Measurements from ENCODE around the gene RPUSD2. TPM values are rescaled to one million over a fixed set of nuclear protein-coding genes. Genes with fewer than 3 reads are reported as not detected.
A peak's percentile ranks its signal among the peaks of the same experiment; 100 is the strongest.

The RPUSD2 gene, protein sequence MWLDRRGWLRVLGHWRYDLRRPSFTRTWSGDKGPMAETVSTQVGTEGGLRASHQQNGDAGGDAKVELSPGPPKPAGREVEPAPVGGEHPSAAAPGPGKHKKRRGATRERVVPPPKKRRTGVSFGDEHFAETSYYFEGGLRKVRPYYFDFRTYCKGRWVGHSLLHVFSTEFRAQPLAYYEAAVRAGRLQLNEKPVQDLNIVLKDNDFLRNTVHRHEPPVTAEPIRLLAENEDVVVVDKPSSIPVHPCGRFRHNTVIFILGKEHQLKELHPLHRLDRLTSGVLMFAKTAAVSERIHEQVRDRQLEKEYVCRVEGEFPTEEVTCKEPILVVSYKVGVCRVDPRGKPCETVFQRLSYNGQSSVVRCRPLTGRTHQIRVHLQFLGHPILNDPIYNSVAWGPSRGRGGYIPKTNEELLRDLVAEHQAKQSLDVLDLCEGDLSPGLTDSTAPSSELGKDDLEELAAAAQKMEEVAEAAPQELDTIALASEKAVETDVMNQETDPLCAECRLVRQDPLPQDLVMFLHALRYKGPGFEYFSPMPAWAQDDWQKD
- total RNA-seq: 10 to 100 TPM; 14.3 to 19.0 TPM

DNA sequence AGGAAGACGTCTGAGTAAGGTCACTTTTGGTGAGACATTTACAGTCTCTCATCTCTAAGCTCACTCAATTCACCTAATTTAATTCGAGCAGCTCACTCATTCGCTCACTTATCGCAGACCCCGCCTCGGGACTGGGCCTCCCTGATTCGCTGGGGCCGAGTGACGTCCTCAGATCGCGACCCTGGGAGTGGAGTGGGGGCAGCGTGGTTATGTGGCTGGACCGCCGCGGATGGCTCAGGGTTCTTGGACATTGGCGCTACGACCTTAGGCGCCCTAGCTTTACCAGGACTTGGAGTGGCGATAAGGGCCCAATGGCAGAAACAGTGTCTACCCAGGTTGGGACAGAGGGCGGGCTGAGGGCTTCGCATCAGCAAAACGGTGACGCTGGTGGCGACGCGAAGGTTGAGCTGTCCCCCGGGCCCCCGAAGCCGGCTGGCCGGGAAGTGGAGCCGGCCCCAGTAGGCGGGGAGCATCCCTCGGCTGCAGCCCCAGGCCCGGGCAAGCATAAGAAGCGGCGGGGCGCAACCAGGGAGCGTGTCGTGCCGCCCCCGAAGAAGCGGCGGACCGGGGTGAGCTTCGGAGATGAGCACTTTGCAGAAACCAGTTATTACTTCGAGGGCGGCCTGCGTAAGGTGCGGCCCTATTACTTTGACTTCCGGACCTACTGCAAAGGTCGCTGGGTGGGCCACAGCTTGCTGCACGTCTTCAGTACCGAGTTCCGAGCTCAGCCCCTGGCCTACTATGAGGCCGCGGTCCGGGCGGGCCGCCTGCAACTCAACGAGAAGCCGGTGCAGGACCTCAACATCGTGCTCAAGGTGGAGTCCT is at the start of gene RPUSD2:
Gene RPUSD2 (plus strand): TSS at position 171 of the 825 bp plus-strand sequence. CDS start 39 bp downstream, at position 210.
- no peaks in the 10 kb centered on the region for H3K27me3 Mint-ChIP-seq
- H3K4me3 Mint-ChIP-seq: peak within 1 kb of the TSS; percentile 93
- no peaks in the 10 kb centered on the region for H3K36me3 Mint-ChIP-seq
- H3K27ac Mint-ChIP-seq: peak within 1 kb of the TSS; percentile 90 to 93
- H3K4me1 Mint-ChIP-seq (ENCODE audit: low read depth in 2 of 2): peaks cover 32 to 34% of the 10 kb centered on the region in 2 donors
- no peaks in the 10 kb centered on the region for H3K9me3 Mint-ChIP-seq
- ATAC-seq: peak; percentile 81 to 85
- DNase-seq (ENCODE audit: low spot score): peak; percentile 94

DNA sequence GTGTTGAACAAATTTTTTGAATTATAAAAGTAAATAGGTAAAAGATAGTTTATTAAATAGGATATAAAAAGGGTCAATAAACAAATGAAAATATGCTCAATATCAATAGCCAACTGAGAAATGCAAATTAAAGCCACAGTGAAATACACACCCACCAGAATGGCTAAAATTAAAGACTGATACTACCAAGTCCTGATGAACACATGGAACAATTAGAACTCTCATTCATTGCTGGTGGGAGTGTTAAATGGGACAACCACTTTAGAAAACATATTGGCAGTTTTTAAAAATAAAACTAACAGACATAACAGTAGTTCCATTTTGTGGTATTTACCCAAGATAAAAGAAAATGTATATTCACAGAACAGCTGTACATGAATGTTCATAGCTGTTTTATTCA is 45.5 kb upstream of the RPUSD2 start:
- ATAC-seq (no peak), DNase-seq (ENCODE audit: low spot score) (no peak)
- H3K4me3 Mint-ChIP-seq: no peak overlapping the region
- no peaks in the 10 kb centered on the region for H3K9me3 Mint-ChIP-seq
- H3K36me3 Mint-ChIP-seq: no peaks in the 10 kb centered on the region
- H3K27ac Mint-ChIP-seq: no peak overlapping the region
- peaks cover 0 to 5% of the 10 kb centered on the region in 2 donors for H3K4me1 Mint-ChIP-seq (ENCODE audit: low read depth in 2 of 2)
- no peaks in the 10 kb centered on the region for H3K27me3 Mint-ChIP-seq

DNA sequence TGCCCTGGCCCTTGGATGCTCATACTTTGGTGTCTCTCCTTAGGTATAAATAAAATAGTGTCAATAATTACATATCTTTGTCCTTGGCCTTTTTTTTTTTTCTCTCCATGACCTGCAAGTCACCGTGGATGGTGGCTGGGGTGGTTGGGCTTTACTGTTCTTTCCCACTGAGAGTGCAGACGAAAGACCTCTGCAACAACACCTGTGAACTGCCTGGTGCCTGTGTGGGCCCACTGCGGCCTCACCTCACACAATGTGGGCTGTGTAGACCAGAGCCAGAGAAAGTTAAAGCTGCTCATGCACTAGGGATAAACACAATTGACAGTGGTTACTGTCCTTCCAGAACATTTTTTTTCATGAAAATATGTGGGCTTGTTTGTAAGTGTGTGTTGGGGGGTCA is 43.2 kb upstream of the RPUSD2 start:
- no peaks in the 10 kb centered on the region for H3K36me3 Mint-ChIP-seq
- H3K9me3 Mint-ChIP-seq: no peaks in the 10 kb centered on the region
- no peak overlapping the region for H3K4me3 Mint-ChIP-seq
- no peak for DNase-seq (ENCODE audit: low spot score)
- no peaks in the 10 kb centered on the region for H3K27me3 Mint-ChIP-seq
- no peaks in the 10 kb centered on the region for H3K4me1 Mint-ChIP-seq (ENCODE audit: low read depth in 2 of 2)
- ATAC-seq: no peak
- H3K27ac Mint-ChIP-seq: no peak overlapping the region

DNA sequence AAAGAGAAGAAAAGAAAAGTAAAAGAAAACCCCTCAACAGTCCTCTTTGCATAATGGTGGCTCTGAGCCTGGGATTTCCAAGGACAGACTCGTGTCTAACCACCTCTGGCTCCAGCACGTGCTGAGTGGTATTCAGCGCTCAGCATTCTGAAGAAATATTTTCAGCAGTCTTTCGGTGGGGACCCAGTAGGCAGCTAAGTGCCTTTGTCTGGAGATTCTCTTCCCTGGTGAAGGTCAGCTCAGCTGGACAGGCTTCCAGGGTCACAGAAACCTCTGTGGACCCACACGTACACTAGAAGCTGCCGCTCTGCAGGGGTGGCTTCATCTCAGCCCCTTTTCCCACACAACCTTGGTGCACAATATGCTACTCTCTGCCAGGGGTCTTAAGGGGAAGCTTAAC is 40.3 kb upstream of the RPUSD2 start:
- no peaks in the 10 kb centered on the region for H3K4me1 Mint-ChIP-seq (ENCODE audit: low read depth in 2 of 2)
- ATAC-seq: no peak
- no peaks in the 10 kb centered on the region for H3K9me3 Mint-ChIP-seq
- H3K36me3 Mint-ChIP-seq: no peaks in the 10 kb centered on the region
- no peak for DNase-seq (ENCODE audit: low spot score)
- no peak overlapping the region for H3K4me3 Mint-ChIP-seq
- no peak overlapping the region for H3K27ac Mint-ChIP-seq
- H3K27me3 Mint-ChIP-seq: no peaks in the 10 kb centered on the region

DNA sequence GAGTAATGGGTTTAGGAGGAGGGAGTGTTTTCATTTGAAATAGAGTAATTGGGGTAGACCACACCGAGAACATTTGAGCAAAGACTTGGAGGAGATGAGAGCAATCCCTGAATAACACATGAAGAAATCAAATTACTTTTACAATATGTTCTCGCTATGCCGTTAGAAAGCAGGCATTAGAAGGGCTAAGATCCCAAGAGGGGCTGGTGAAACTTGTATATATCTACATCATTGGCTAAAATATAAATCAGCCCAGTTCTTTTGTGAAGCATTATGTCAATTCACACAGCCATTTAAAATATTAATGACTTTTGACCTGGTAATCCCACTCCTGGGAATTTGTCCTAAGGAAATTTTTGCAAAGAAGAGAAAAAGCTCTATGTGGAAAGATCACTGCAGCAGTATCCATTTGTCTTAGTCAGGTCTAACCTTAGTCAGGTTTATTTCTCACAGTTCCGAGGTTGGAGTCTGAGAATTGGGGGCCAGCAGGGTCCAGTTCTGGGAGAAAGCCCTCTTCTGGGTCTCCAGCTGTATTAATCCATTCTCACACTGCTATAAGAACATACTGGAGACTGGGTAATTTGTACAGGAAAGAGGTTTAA is 35.2 kb upstream of the RPUSD2 start:
- peaks cover 6% of the 10 kb centered on the region for H3K36me3 Mint-ChIP-seq
- H3K4me3 Mint-ChIP-seq: no peak overlapping the region
- no peaks in the 10 kb centered on the region for H3K27me3 Mint-ChIP-seq
- H3K9me3 Mint-ChIP-seq: no peaks in the 10 kb centered on the region
- no peak overlapping the region for H3K27ac Mint-ChIP-seq
- ATAC-seq (no peak), DNase-seq (ENCODE audit: low spot score) (no peak)
- no peaks in the 10 kb centered on the region for H3K4me1 Mint-ChIP-seq (ENCODE audit: low read depth in 2 of 2)

DNA sequence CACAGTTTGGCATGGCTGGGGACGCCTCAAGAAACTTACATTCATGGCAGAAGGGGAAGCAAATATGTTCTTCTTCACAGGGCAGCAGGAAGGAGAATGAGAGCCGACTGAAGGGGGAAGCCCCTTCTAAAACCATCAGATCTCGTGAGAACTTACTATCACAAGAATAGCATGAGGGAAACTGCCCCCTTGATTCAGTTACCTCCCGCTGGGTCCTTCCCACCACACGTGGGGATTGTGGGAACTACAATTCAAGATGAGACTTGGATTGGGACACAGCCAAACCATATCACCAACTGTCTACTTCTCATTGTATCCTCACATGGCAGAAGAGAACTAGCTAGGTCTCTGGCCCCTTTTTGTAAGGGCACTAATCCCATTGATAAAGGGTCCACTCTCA is 34.7 kb upstream of the RPUSD2 start:
- H3K4me1 Mint-ChIP-seq (ENCODE audit: low read depth in 2 of 2): peaks cover 0 to 3% of the 10 kb centered on the region in 2 donors
- H3K4me3 Mint-ChIP-seq: no peak overlapping the region
- no peaks in the 10 kb centered on the region for H3K9me3 Mint-ChIP-seq
- no peak for ATAC-seq
- no peak for DNase-seq (ENCODE audit: low spot score)
- no peak overlapping the region for H3K27ac Mint-ChIP-seq
- peaks cover 6% of the 10 kb centered on the region for H3K36me3 Mint-ChIP-seq
- H3K27me3 Mint-ChIP-seq: no peaks in the 10 kb centered on the region

DNA sequence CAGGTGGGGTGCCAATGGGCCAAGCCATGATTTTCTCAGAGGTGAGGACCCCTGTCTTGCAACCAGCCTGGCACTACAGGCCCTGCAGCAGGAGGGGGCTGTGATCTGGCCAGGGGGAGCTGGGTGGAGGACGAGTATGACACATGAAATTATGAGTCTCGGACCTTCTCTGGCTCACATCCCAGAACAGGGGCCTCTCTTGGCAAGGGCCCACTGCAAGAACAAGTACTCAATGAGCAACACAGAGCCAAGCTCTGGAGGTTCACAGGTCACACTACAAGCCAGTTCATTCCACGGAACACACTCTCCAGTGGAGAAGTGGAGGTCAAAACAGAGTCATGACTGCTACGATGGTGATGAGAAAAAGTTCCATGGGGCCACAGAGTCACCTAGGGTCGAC is 32.6 kb upstream of the RPUSD2 start:
- no peak for DNase-seq (ENCODE audit: low spot score)
- Mint-ChIP-seq H3K4me3 (no peak overlapping the region), H3K27me3 (no peaks in the 10 kb centered on the region), H3K9me3 (no peaks in the 10 kb centered on the region), H3K4me1 (ENCODE audit: low read depth in 2 of 2) (peaks cover 0 to 3% of the 10 kb centered on the region in 2 donors), H3K36me3 (peaks cover 6% of the 10 kb centered on the region), H3K27ac (no peak overlapping the region)
- no peak for ATAC-seq

DNA sequence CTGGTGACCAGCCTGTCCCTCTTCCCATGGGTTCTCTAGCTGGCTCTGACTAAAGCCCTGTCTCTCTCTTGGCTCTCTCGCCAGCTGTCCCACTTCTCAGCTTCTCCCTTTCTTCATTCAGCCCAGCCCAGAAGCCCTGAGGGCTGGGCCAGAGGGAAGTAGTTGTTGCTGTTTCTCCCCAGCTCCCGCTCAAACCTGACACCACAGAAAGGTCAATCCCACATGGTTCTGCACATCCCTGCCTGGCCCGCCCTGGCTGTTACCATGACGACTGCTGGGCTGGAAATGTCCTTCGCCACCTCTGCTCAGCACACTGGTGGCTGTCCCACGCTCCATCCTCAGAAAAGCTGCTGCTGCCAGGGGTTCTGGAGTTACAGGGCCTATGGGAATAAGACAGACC is 30.1 kb upstream of the RPUSD2 start:
- Mint-ChIP-seq H3K9me3 (no peaks in the 10 kb centered on the region), H3K36me3 (peaks cover 6% of the 10 kb centered on the region), H3K27me3 (no peaks in the 10 kb centered on the region), H3K4me1 (ENCODE audit: low read depth in 2 of 2) (peaks cover 0 to 5% of the 10 kb centered on the region in 2 donors), H3K4me3 (no peak overlapping the region), H3K27ac (no peak overlapping the region)
- ATAC-seq (no peak), DNase-seq (ENCODE audit: low spot score) (no peak)

DNA sequence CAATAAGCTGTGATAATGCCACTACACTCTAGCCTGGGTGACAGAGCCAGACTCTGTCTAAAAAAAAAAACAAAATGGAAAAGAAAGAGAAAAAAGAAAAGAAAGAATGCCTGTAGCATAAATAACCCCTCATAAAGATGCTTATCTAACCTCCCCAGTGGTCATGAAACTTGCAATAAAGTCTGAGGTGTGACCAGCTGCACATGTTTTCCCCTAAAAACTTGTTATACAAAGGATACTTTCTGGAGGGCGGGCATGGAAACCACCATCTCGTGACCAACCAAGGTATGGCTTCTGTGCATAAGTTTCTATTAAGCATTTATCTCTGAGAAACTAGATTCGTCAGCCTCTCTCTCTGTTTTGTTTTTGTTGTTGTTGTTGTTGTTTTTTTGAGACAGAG is 26.0 kb upstream of the RPUSD2 start:
- no peaks in the 10 kb centered on the region for H3K27me3 Mint-ChIP-seq
- H3K36me3 Mint-ChIP-seq: peaks cover 5% of the 10 kb centered on the region
- no peak for DNase-seq (ENCODE audit: low spot score)
- H3K27ac Mint-ChIP-seq: no peak overlapping the region
- no peak for ATAC-seq
- H3K9me3 Mint-ChIP-seq: no peaks in the 10 kb centered on the region
- H3K4me1 Mint-ChIP-seq (ENCODE audit: low read depth in 2 of 2): peaks cover 0 to 6% of the 10 kb centered on the region in 2 donors
- H3K4me3 Mint-ChIP-seq: no peak overlapping the region

DNA sequence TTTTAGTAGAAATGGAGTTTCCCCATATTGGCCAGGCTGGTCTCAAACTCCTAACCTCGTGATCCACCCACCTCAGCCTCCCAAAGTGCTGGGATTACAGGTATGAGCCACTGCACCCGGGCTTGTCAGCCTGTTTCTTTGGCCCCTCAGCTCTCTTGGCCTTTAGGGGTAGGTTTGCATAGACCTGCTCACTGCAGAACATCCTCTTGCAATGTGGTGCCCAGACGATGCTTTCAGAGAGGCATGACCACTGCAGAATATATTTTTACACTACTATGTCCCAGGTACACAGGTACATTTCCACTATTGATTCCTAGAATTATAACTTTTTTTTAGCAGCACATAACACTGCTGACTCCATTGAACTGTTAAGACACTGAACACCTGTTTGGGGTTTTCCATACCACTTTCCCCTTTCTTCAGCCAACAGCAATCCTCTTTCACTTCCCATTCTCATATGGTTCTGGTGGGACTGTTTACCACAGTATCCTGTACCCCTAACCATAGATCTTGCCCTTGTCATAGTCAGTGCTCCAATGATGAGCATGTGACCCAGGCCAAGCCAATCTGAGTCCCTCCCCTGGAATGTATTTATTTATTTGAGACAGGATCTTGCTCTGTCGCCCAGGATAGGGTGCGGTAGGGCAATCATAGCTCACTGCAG is 25.3 kb upstream of the RPUSD2 start:
- peaks cover 6% of the 10 kb centered on the region for H3K36me3 Mint-ChIP-seq
- no peaks in the 10 kb centered on the region for H3K27me3 Mint-ChIP-seq
- no peak overlapping the region for H3K4me3 Mint-ChIP-seq
- ATAC-seq (peak in 1 of 2 donors; percentile 17), DNase-seq (ENCODE audit: low spot score) (no peak)
- H3K4me1 Mint-ChIP-seq (ENCODE audit: low read depth in 2 of 2): peaks cover 0 to 6% of the 10 kb centered on the region in 2 donors
- no peak overlapping the region for H3K27ac Mint-ChIP-seq
- no peaks in the 10 kb centered on the region for H3K9me3 Mint-ChIP-seq

DNA sequence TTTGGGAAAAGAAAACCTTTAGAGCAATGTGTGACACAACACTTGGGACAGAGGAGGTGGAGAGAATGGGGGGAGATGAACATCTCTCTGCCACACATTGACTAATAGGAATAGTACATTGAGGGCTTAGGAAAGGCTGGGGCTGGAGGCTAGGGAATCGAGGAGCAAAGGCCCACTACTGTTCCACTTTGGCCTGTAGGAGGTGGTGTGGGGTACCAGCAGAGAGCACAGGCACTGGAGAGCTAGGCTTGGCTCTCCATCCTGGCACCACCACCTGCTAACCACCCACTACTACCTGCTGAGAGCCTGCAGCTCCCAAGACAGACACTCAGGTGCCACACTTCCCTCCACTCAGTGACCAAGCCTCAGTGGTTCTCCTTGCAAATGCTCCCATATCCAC is 23.6 kb upstream of the RPUSD2 start:
- Mint-ChIP-seq H3K4me3 (no peak overlapping the region), H3K27ac (no peak overlapping the region), H3K36me3 (peaks cover 13% of the 10 kb centered on the region), H3K27me3 (no peaks in the 10 kb centered on the region), H3K4me1 (ENCODE audit: low read depth in 2 of 2) (peaks cover 0 to 9% of the 10 kb centered on the region in 2 donors), H3K9me3 (no peaks in the 10 kb centered on the region)
- ATAC-seq: no peak
- DNase-seq (ENCODE audit: low spot score): no peak

DNA sequence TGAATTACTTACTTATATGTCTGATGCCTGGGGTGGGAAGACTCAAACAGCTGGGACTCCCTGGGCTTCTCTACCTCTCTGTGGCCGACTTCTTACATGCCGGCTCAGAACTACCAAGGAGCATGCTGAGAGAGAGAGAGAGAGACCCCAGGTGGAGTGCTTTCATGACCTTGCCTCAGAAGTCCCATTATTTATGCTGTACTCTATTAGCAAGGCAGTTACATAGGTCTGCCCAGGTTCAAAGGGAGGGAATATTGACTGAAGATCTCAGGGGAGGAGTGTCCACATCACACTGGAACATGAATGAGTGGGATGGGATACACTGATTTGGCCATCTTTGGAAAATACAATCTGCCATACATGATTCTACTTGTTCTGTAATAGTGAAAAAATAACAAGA is 20.5 kb upstream of the RPUSD2 start:
- Mint-ChIP-seq H3K36me3 (peaks cover 13% of the 10 kb centered on the region), H3K4me3 (no peak overlapping the region), H3K27me3 (no peaks in the 10 kb centered on the region), H3K9me3 (no peaks in the 10 kb centered on the region), H3K27ac (no peak overlapping the region), H3K4me1 (ENCODE audit: low read depth in 2 of 2) (peaks cover 0 to 9% of the 10 kb centered on the region in 2 donors)
- DNase-seq (ENCODE audit: low spot score) (no peak), ATAC-seq (no peak)

DNA sequence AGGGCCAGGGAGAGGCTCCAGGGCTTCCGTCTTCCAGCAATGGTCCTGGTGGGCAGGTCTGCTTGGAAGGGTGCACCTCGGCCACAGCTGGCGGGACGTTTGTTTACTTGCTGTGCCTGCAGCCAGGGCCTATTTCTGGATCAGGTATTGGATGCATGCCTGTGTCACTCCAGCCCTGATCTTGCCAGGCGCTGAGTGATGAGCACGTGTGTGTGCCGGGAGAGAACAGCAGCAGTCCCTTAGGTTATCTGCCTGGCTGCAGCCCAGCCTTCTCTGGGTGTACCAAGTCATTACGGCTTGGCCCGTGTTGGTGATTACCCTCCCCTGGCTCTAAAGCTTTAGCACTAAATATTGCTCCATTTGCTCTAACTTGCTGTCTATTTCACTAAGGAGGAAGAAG is 19.2 kb upstream of the RPUSD2 start:
- Mint-ChIP-seq H3K4me3 (no peak overlapping the region), H3K27me3 (no peaks in the 10 kb centered on the region), H3K27ac (no peak overlapping the region), H3K36me3 (peaks cover 13% of the 10 kb centered on the region), H3K4me1 (ENCODE audit: low read depth in 2 of 2) (peaks cover 0 to 5% of the 10 kb centered on the region in 2 donors), H3K9me3 (no peaks in the 10 kb centered on the region)
- ATAC-seq (no peak), DNase-seq (ENCODE audit: low spot score) (no peak)
